Measurements from ENCODE around the gene DPH6. TPM values are rescaled to one million over a fixed set of nuclear protein-coding genes. Genes with fewer than 3 reads are reported as not detected.

DPH6 gene
- polyA plus RNA-seq, 2 of the 4 experiments (the other 2 are of a cell fraction): 11.0 to 33.6 TPM

DNA sequence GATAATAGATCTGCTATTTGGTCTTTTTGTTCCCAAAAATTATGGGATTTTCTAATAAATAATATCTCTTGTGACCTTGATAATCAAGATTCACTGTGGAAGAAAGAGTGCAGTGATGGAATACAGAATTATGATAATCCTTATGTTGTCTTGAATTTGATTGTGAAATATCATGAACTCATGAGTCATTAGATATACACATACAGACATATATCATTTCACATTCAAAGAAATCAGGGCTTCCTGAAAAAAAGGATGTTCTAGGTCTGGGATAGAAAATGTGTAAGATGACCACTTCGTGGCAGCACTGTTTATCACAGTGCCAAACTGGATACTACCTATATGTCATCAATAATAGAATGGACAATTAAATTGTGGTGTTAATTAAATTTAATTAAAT is 97.7 kb downstream of the DPH6 start:
- CTCF ChIA-PET: no interaction called here
- ATAC-seq (no peak), DNase-seq (ENCODE audit: low read depth in 1 of 2, low spot score in 1 of 2) (no peak), FAIRE-seq (no peak)
- Histone ChIP-seq H3K4me3 (no peak overlapping the region), H3K4me2 (no peak overlapping the region), H3K27ac (no peak overlapping the region), H3K4me1 (peaks cover 20% of the 10 kb centered on the region; the same call in 2 of the 3 replicates), H3K9me3 (no peaks in the 10 kb centered on the region)
- 44% methylated on average over 1 of the region's 1 CpG for WGBS (ENCODE audit: missing lambda C conversion rate)
- POLR2A ChIA-PET: no interaction called here
- TF ChIP-seq CHD4 (IDR thresholded peaks at IDR 0.05; ENCODE audit: borderline replicate concordance) (no peak), FOSL2 (IDR thresholded peaks at IDR 0.05) (no peak), FOSL2 (CRISPR knock-in tag; IDR thresholded peaks at IDR 0.05) (0 out of 2 replicates have a peak, but pooled peaks have one; percentile 12)

DNA sequence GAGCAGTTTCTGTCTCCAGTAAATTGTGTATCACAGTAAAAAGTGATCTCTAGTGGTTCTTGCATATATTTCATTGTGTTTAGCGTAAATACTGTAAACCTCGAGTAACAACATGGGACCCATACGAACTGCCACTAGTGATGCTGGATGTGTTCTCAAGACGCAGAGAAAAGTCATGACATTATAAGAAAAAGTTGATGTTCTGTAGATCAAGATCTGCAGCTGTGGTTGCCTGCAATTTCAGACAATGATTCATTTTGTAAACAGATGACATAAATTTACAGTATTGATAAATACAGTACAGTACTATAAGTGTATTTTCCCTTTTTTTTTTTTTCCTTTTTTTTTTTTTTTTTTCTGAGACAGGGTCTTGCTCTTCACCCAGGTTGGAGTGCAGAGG is 100.1 kb downstream of the DPH6 start:
- POLR2A ChIA-PET: interaction anchor here (1.0 kb wide), 1 partner anchor 100 kb away, joined by 4 read pairs; the partner anchor contains the start of gene DPH6
- Histone ChIP-seq H3K9me3 (no peaks in the 10 kb centered on the region), H3K4me2 (no peak overlapping the region), H3K4me1 (peaks cover 20% of the 10 kb centered on the region; the same call in 2 of the 3 replicates), H3K27ac (no peak overlapping the region), H3K4me3 (no peak overlapping the region)
- no peak for TF ChIP-seq RARB (CRISPR knock-in tag; IDR thresholded peaks at IDR 0.05)
- CTCF ChIA-PET: interaction anchor here (1.7 to 5.4 kb wide), 3 partner anchors 15 to 367 kb away, joined by 7 to 41 read pairs (median 28); no protein-coding TSS in a partner anchor
- 77% methylated on average over 4 of the region's 4 CpGs for WGBS (ENCODE audit: missing lambda C conversion rate)
- ATAC-seq (no peak), DNase-seq (ENCODE audit: low read depth in 1 of 2, low spot score in 1 of 2) (no peak), FAIRE-seq (no peak)

GRCh38 chr15:35444557-35445204 is 101.3 kb downstream of the DPH6 start:
- no peak overlapping the region for H3K4me2 ChIP-seq
- H3K4me3 ChIP-seq: no peak overlapping the region
- H3K27ac ChIP-seq: no peak overlapping the region
- POLR2A ChIA-PET: interaction anchor here (1.1 kb wide), 1 partner anchor 156 kb away, joined by 5 read pairs; no protein-coding TSS in a partner anchor
- FAIRE-seq: no peak
- WGBS (ENCODE audit: missing lambda C conversion rate): 0% methylated on average over 1 of the region's 1 CpG
- H3K9me3 ChIP-seq: no peaks in the 10 kb centered on the region
- CTCF ChIA-PET: interaction anchor here (0.7 to 5.4 kb wide), 20 partner anchors 8 to 827 kb away, joined by 3 to 41 read pairs (median 3); no protein-coding TSS in a partner anchor
- DNase-seq (ENCODE audit: low read depth in 1 of 2, low spot score in 1 of 2): peak; percentile 8 to 47
- ATAC-seq: peak; percentile 39 to 54; a peak in 2 of 6 replicates
- H3K4me1 ChIP-seq: peaks cover 15% of the 10 kb centered on the region; the same call in 2 of the 3 replicates
- TF ChIP-seq HDAC2 (IDR thresholded peaks at IDR 0.05) (no peak), HEYL (CRISPR knock-in tag; IDR thresholded peaks at IDR 0.05) (no peak), SMC3 (IDR thresholded peaks at IDR 0.05) (peak; percentile 48), RAD21 (conservative IDR thresholded peaks at IDR 0.05 in 1 of 2, IDR thresholded peaks at IDR 0.05 in 1 of 2) (peak; percentile 62 to 73), EHMT2 (IDR thresholded peaks at IDR 0.05; ENCODE audit: low read depth) (0 out of 2 replicates have a peak, but pooled peaks have one; percentile 60), GATA3 (IDR thresholded peaks at IDR 0.05; ENCODE audit: borderline replicate concordance) (no peak), FOSB (CRISPR knock-in tag; IDR thresholded peaks at IDR 0.05) (no peak), CHD4 (IDR thresholded peaks at IDR 0.05; ENCODE audit: borderline replicate concordance) (no peak), ATOH8 (CRISPR knock-in tag; IDR thresholded peaks at IDR 0.05; ENCODE audit: low read depth) (no peak), CBX8 (IDR thresholded peaks at IDR 0.05) (no peak)
- TF ChIP-seq, protein P1, sequence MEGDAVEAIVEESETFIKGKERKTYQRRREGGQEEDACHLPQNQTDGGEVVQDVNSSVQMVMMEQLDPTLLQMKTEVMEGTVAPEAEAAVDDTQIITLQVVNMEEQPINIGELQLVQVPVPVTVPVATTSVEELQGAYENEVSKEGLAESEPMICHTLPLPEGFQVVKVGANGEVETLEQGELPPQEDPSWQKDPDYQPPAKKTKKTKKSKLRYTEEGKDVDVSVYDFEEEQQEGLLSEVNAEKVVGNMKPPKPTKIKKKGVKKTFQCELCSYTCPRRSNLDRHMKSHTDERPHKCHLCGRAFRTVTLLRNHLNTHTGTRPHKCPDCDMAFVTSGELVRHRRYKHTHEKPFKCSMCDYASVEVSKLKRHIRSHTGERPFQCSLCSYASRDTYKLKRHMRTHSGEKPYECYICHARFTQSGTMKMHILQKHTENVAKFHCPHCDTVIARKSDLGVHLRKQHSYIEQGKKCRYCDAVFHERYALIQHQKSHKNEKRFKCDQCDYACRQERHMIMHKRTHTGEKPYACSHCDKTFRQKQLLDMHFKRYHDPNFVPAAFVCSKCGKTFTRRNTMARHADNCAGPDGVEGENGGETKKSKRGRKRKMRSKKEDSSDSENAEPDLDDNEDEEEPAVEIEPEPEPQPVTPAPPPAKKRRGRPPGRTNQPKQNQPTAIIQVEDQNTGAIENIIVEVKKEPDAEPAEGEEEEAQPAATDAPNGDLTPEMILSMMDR (IDR thresholded peaks at IDR 0.05): peak; percentile 65

GRCh38 chr15:35443376-35443775 is 102.6 kb downstream of the DPH6 start:
- Histone ChIP-seq H3K4me3 (no peak overlapping the region), H3K9me3 (no peaks in the 10 kb centered on the region), H3K4me2 (no peak overlapping the region), H3K27ac (no peak overlapping the region), H3K4me1 (peaks cover 14% of the 10 kb centered on the region; the same call in 2 of the 3 replicates)
- ChIA-PET POLR2A (no interaction called here), CTCF (interaction anchor here (3.0 to 5.4 kb wide), 2 partner anchors 154 to 364 kb away, joined by 28 to 41 read pairs; no protein-coding TSS in a partner anchor)
- DNase-seq (ENCODE audit: low read depth in 1 of 2, low spot score in 1 of 2): no peak
- FAIRE-seq: no peak
- no peak for ATAC-seq
- TF ChIP-seq PHF8 (IDR thresholded peaks at IDR 0.05; ENCODE audit: borderline replicate concordance, low read depth) (no peak), FOSB (CRISPR knock-in tag; IDR thresholded peaks at IDR 0.05) (no peak), BHLHE40 (IDR thresholded peaks at IDR 0.05; ENCODE audit: low read depth, low read length) (no peak), CBX2 (IDR thresholded peaks at IDR 0.05; ENCODE audit: borderline replicate concordance, low read depth) (no peak), HMGXB4 (CRISPR knock-in tag; IDR thresholded peaks at IDR 0.05; ENCODE audit: borderline replicate concordance) (no peak), KDM1A (IDR thresholded peaks at IDR 0.05; ENCODE audit: low read depth) (no peak), MAZ (IDR thresholded peaks at IDR 0.05; ENCODE audit: borderline replicate concordance, low read depth, low read length) (no peak), NFE2L2 (conservative IDR thresholded peaks at IDR 0.05; ENCODE audit: low read length) (no peak), FOXS1 (CRISPR knock-in tag; IDR thresholded peaks at IDR 0.05) (no peak)

All from A549 (cell line).